NB4 (cell line): Measurements from ENCODE around the gene CCL23.

ENCODE experiments used
- DNase-seq: peaks from one replicate; pipeline ENCODE4 v3.0.0; 2010; ENCODE audit warnings: low read depth
- H3K4me3 ChIP-seq: one replicate; pipeline ENCODE4 v1.5.1; 2011; ENCODE audit warnings: mild to moderate bottlenecking, low read depth, low read length, moderate library complexity
- MYC ChIP-seq: IDR thresholded peaks from 2 replicates; pipeline ENCODE4 v1.6.1; 2011; ENCODE audit warnings: low read depth, low read length
- POLR2A ChIP-seq: IDR thresholded peaks from 2 replicates; pipeline ENCODE4 v1.6.1; 2011; ENCODE audit warnings: mild to moderate bottlenecking; ENCODE audit not compliant: insufficient read length; ENCODE audit errors: extremely low read depth
- TF ChIP-seq, protein P1 (sequence below): IDR thresholded peaks from 2 replicates; pipeline ENCODE4 v1.6.1; 2011; ENCODE audit warnings: low read depth, low read length
- TF ChIP-seq, protein P2 (sequence below): IDR thresholded peaks from one replicate; pipeline ENCODE4 v1.5.1; 2012; ENCODE audit warnings: low read depth, low read length

The CCL23 gene

DNA sequence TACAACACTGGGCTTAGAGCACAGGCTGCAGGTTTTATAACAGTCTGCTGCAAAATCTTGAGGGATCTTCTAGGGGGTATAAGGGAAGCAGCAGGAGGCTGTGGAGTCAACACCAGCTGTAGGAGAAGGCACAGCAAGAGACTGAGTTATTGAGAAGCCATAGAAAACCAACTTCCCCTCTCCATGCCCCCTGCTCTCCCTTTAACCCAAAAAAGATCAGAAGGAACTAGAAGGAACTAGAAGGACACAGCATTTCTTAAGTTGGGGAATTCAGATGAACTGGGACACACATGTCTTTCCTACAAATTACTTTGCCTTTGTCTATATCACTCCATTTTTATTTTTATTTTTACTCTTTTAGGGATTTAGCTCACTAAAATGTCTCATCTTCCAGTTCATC is 40.1 kb upstream of the CCL23 start:
- TF ChIP-seq, protein P1, sequence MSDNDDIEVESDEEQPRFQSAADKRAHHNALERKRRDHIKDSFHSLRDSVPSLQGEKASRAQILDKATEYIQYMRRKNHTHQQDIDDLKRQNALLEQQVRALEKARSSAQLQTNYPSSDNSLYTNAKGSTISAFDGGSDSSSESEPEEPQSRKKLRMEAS: no peak
- TF ChIP-seq, protein P2, sequence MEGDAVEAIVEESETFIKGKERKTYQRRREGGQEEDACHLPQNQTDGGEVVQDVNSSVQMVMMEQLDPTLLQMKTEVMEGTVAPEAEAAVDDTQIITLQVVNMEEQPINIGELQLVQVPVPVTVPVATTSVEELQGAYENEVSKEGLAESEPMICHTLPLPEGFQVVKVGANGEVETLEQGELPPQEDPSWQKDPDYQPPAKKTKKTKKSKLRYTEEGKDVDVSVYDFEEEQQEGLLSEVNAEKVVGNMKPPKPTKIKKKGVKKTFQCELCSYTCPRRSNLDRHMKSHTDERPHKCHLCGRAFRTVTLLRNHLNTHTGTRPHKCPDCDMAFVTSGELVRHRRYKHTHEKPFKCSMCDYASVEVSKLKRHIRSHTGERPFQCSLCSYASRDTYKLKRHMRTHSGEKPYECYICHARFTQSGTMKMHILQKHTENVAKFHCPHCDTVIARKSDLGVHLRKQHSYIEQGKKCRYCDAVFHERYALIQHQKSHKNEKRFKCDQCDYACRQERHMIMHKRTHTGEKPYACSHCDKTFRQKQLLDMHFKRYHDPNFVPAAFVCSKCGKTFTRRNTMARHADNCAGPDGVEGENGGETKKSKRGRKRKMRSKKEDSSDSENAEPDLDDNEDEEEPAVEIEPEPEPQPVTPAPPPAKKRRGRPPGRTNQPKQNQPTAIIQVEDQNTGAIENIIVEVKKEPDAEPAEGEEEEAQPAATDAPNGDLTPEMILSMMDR: no peak
- TF ChIP-seq MYC (no peak), POLR2A (no peak)
- no peak overlapping the region for H3K4me3 ChIP-seq
- DNase-seq: no peak

- no peak for DNase-seq
- no peak overlapping the region for H3K4me3 ChIP-seq
- TF ChIP-seq POLR2A: no peak
- TF ChIP-seq, protein P2: no peak
- TF ChIP-seq MYC: no peak
Observed at GRCh38 chr17:36055921-36056520, 38.2 kb upstream of the CCL23 start.

- TF ChIP-seq, protein P1: no peak
- TF ChIP-seq, protein P2: no peak
- TF ChIP-seq POLR2A (no peak), MYC (no peak)
- no peak overlapping the region for H3K4me3 ChIP-seq
- DNase-seq: no peak
Observed at GRCh38 chr17:36055171-36055570, 37.4 kb upstream of the CCL23 start.

GRCh38 chr17:36049643-36050042 is 31.9 kb upstream of the CCL23 start:
- TF ChIP-seq, protein P2: no peak
- TF ChIP-seq MYC: no peak
- TF ChIP-seq, protein P1: no peak
- TF ChIP-seq POLR2A: no peak
- DNase-seq: no peak
- H3K4me3 ChIP-seq: no peak overlapping the region

DNA sequence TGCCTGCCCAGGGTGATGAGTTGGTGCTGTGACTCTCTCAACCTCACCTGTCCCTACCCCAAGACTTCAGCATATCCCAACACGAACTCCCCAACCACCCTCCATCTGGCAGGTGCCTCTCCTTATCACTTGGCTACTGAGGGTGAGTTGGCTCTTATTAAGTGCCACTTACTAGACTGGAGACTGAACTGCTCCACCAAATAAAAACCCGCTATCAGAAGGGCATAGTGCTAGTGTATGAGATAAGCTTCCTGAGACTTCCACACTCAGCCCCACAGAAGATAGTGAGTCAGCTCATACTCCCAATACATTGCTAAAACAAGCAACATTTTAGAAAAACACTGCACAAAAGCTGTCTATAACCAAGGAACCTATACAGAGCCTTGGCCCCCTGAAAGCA is 30.3 kb upstream of the CCL23 start:
- TF ChIP-seq POLR2A (no peak), MYC (no peak)
- TF ChIP-seq, protein P1: no peak
- TF ChIP-seq, protein P2: no peak
- no peak overlapping the region for H3K4me3 ChIP-seq

GRCh38 chr17:36036235-36036634 is 18.5 kb upstream of the CCL23 start:
- no peak overlapping the region for H3K4me3 ChIP-seq
- peak; percentile 73 for DNase-seq
- TF ChIP-seq, protein P1: no peak
- TF ChIP-seq POLR2A: no peak
- TF ChIP-seq, protein P2: no peak
- TF ChIP-seq MYC: no peak

More for the DNA sequence above, 30.3 kb upstream of the CCL23 start:
- no peak for DNase-seq
